ENCODE measurements around the gene CREG1.

DNA sequence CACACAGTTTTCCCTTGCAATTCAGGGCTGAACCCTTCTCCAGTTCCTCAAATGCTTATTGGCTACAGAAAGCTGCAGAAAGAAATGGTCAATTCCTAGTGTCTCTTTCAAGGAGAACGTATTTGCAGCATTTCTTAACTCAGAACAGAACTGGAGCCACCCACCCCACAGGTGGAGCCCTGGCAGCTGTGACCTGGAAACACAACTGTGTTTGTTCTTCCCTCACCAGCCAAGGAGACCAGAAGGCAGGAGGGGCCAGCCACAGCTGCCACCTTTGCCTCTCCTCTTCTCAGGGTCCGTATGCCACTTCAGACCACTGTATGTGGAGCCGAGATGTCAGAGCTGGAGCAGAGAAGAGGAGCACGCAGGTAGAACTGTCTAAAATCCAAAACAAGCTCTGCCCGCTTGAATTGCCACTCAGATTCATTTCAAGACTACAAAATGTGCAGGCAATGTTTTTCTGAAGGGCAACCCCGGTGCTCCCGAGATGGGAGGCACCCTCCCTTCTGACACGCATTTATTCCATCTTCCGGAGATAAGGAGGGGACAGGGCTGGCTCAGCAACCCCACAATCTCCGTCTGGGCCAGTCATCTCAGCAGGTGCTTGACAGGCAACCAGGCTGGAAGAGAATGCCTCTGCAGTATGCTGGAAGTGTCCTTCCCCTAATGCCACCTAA, 51.9 kb downstream of the CREG1 start:
- TF ChIP-seq POLR2A (IDR thresholded peaks at IDR 0.05; ENCODE audit: low read depth, low read length) (no peak), TAF1 (IDR thresholded peaks at IDR 0.05; ENCODE audit: borderline replicate concordance, low read depth, low read length) (no peak), POLR2AphosphoS5 (IDR thresholded peaks at IDR 0.05; ENCODE audit: low read depth, low read length) (no peak)

Measured in GM12892 (cell line).